ENCODE results near the gene SAMM50.

Gene SAMM50

GRCh38 chr22:44002997-44003396 is 47.8 kb downstream of the SAMM50 start:
- no peaks in the 10 kb centered on the region; the same call in 1 of the 2 replicates for H4K20me1 ChIP-seq (ENCODE audit: control insufficient read depth, insufficient read depth, low read depth, low read length)
- TF ChIP-seq CTCF (IDR thresholded peaks at IDR 0.05; ENCODE audit: low read depth, low read length, poor library complexity, severe bottlenecking): no peak
- TF ChIP-seq EZH2phosphoT487 (IDR thresholded peaks at IDR 0.05; ENCODE audit: borderline replicate concordance, low read length): no peak
- no peak overlapping the region for H3K27ac ChIP-seq (ENCODE audit: low read depth, low read length)
- no peaks in the 10 kb centered on the region for H3F3A ChIP-seq (ENCODE audit: control insufficient read depth, insufficient read depth)
- H3K9me3 ChIP-seq (ENCODE audit: control insufficient read depth, insufficient read depth, low read length): no peaks in the 10 kb centered on the region
- H3K4me3 ChIP-seq (ENCODE audit: low read length): no peak overlapping the region
- no peaks in the 10 kb centered on the region for H3K9me2 ChIP-seq (replicated peaks; ENCODE audit: control insufficient read depth, low read length)
- no peaks in the 10 kb centered on the region for H3K79me2 ChIP-seq (ENCODE audit: control insufficient read depth, low read length)
- peaks cover 18% of the 10 kb centered on the region; the same call in 1 of the 2 replicates for H3K36me3 ChIP-seq (ENCODE audit: control insufficient read depth, low read length)
- H3K4me1 ChIP-seq (ENCODE audit: control insufficient read depth, low read length): peaks cover 26% of the 10 kb centered on the region
- no peak overlapping the region for H3K4me2 ChIP-seq (ENCODE audit: low read length)
- H3K27me3 ChIP-seq (ENCODE audit: control insufficient read depth, low read length): no peaks in the 10 kb centered on the region

- Histone ChIP-seq H3K36me3 (ENCODE audit: control insufficient read depth, low read length) (peaks cover 12% of the 10 kb centered on the region; the same call in 1 of the 2 replicates), H3K9me3 (ENCODE audit: control insufficient read depth, insufficient read depth, low read length) (no peaks in the 10 kb centered on the region), H3K4me3 (ENCODE audit: low read length) (no peak overlapping the region), H3K9me2 (replicated peaks; ENCODE audit: control insufficient read depth, low read length) (no peaks in the 10 kb centered on the region), H3K79me2 (ENCODE audit: control insufficient read depth, low read length) (no peaks in the 10 kb centered on the region), H4K20me1 (ENCODE audit: control insufficient read depth, insufficient read depth, low read depth, low read length) (no peaks in the 10 kb centered on the region; the same call in 1 of the 2 replicates), H3K4me1 (ENCODE audit: control insufficient read depth, low read length) (peaks cover 26% of the 10 kb centered on the region), H3K27ac (ENCODE audit: low read depth, low read length) (no peak overlapping the region), H3K4me2 (ENCODE audit: low read length) (no peak overlapping the region), H3K27me3 (ENCODE audit: control insufficient read depth, low read length) (no peaks in the 10 kb centered on the region), H3F3A (ENCODE audit: control insufficient read depth, insufficient read depth) (no peaks in the 10 kb centered on the region)
- no peak for TF ChIP-seq CTCF (IDR thresholded peaks at IDR 0.05; ENCODE audit: low read depth, low read length, poor library complexity, severe bottlenecking)
Measured at GRCh38 chr22:44003405-44004103, 48.3 kb downstream of the SAMM50 start.

- no peak overlapping the region for H3K4me2 ChIP-seq (ENCODE audit: low read length)
- H4K20me1 ChIP-seq (ENCODE audit: control insufficient read depth, insufficient read depth, low read depth, low read length): no peaks in the 10 kb centered on the region; the same call in 1 of the 2 replicates
- no peaks in the 10 kb centered on the region for H3K79me2 ChIP-seq (ENCODE audit: control insufficient read depth, low read length)
- H3K27ac ChIP-seq (ENCODE audit: low read depth, low read length): no peak overlapping the region
- no peak overlapping the region for H3K4me3 ChIP-seq (ENCODE audit: low read length)
- no peaks in the 10 kb centered on the region for H3K27me3 ChIP-seq (ENCODE audit: control insufficient read depth, low read length)
- TF ChIP-seq CTCF (IDR thresholded peaks at IDR 0.05; ENCODE audit: low read depth, low read length, poor library complexity, severe bottlenecking) (no peak), EZH2phosphoT487 (IDR thresholded peaks at IDR 0.05; ENCODE audit: borderline replicate concordance, low read length) (no peak)
- H3F3A ChIP-seq (ENCODE audit: control insufficient read depth, insufficient read depth): no peaks in the 10 kb centered on the region
- peaks cover 25% of the 10 kb centered on the region for H3K4me1 ChIP-seq (ENCODE audit: control insufficient read depth, low read length)
- no peaks in the 10 kb centered on the region for H3K9me3 ChIP-seq (ENCODE audit: control insufficient read depth, insufficient read depth, low read length)
- H3K36me3 ChIP-seq (ENCODE audit: control insufficient read depth, low read length): peaks cover 7% of the 10 kb centered on the region; the same call in 1 of the 2 replicates
- no peaks in the 10 kb centered on the region for H3K9me2 ChIP-seq (replicated peaks; ENCODE audit: control insufficient read depth, low read length)
Measured at GRCh38 chr22:44004104-44004460, 48.8 kb downstream of the SAMM50 start.
